ENCODE data around the gene C1QTNF6.
"Not testable (repeated sequence)": the region's sequence is repeated elsewhere in the genome, so short reads cannot be mapped to it uniquely, and the experiment has no call there.

Gene C1QTNF6

DNA sequence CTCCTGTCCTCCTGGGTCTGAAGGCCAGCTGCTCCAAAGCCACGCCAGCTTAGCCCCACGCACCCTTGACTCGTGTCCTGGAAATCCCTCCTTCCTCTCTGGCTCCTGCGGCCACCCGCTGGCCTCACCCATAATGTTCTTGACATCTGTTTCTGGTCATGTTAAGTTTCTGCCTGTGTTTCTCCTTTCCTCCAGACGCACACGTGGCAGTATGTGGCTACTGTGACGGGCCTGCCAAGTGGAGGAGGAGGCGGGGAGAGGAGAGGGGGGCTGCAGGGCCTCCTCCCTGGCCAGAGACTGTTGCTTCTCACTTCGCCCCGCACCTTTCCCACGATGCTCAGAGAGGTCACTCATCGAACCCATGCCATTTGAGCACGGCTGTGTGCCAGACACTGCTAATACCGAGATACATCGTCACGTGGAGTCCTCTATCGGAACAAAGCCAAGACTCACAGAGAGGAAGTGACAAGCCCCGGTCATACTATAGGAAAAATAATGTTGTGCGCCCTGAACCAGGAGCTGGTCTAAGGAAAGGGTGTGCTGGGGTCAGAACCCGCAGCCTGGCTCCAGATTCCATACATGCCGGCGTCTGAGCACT, 11.5 kb downstream of the C1QTNF6 start:
- DNase-seq (ENCODE audit: low read depth, low spot score): no peak

DNA sequence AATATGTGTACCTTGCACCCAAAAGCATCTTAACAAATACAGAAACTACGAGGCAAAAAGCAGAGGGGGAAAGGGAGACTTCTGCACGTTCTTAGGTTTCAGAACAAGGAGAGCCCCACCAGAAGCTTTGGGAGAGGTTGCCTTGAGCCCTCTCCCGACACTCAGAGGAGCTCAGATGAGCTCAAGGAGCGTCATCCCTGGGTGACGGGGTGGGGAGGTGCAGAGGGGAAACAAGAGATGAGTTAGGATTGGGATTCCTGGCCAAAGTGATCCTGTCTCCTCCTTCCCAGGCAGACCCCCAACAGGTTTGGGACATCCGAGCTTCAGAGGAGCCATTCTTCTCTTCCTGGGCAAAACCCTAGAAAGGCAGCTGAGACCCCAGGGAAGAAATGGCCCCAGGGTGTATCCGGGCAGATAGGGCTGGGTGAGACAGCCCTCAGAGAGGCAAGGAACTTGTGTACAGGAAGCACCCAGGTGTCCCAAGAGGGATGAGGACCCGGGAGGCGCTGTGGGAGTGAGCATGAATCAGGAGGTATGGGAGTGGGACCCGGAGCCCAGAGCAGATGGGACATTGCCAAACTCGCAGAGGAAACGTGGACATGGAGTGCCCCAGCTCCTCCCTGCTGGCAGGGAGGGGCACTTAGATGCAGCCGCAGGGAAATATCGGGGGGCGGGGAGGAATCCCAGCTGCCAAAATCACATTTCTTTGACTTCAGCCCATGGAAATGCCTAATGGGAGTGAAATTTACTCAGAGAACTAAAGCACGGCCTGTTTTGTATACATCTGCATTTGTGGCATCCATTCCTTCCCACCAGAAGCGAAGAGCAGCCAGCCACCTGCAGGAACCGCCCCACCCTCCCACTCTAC, 12.4 kb downstream of the C1QTNF6 start:
- DNase-seq (ENCODE audit: low read depth, low spot score): no peak

DNA sequence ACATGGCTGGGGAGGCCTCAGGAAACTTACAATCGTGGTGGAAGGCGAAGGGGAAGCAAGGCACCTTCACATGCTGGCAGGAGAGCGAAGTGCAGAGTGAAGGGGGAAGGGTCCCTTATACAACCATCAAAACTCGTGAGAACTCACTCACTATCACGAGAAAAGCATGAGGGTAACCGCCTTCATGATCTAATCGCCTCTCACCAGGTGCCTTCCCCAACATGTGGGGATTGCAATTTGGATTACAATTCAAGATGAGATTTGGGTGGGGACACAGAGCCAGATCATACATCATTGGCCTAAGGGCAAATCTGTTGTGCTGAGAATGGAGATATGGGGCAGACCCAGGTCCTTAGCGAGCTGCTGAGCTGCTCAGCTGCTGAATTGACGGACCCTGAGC, 13.1 kb downstream of the C1QTNF6 start:
- no peak for DNase-seq (ENCODE audit: low read depth, low spot score)

DNA sequence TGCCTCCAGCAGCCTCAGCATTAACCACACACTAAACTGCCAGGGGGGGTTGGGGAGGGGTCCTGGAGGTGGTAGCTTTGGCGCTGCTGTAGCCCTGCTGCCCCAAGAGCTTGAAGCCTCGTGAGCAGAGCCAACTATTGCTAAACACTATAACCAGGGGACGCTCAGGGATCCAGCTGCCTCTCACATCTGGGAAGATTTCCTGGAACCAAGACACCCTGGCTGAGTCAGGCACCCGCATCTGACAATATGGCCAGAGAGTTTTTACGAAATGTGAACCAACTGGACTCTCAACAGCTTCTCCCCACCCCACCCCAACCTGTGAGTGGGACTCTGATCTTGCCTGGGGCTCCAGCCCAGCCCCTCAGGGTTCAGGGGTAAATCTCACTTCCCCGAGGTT, 14.3 kb downstream of the C1QTNF6 start:
- no peak for DNase-seq (ENCODE audit: low read depth, low spot score)

GRCh38 chr22:37172266-37173245, 15.5 kb downstream of the C1QTNF6 start:
- no peak for DNase-seq (ENCODE audit: low read depth, low spot score)

- DNase-seq (ENCODE audit: low read depth, low spot score): no peak
Measured at GRCh38 chr22:37171662-37172061, 16.4 kb downstream of the C1QTNF6 start.

DNA sequence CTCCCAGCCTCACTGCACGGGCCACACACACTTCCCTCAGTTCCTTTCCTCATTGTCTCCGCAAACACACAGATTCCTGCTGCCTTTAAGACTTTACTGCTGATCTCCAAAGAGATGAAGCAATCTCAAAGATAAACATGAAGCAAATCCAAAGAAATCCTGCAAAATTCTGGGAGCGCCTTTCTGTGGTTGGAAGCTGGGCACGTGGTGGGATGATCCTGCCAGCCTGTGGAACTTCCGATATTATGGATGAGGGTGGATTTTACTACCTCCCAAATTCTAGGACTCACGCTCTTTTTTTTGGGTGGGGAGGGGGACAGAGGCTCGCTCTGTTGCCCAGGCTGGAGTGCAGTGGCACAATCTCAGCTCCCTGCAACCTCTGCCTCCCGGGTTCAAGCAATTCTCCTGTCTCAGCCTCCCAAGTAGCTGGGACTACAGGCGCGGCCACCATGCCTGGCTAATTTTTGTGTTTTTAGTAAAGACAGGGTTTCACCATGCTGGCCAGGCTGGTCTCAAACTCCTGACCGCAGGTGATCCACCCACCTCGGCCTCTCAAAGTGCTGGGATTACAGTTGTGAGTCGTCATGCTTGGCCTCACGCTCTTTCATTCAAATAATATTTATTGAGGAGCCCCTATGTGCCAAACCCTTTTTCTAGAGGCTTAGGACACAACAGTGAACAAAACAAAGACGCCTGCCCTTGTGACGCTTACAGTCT, 17.2 kb downstream of the C1QTNF6 start:
- not testable (repeated sequence) for DNase-seq (ENCODE audit: low read depth, low spot score)

DNA sequence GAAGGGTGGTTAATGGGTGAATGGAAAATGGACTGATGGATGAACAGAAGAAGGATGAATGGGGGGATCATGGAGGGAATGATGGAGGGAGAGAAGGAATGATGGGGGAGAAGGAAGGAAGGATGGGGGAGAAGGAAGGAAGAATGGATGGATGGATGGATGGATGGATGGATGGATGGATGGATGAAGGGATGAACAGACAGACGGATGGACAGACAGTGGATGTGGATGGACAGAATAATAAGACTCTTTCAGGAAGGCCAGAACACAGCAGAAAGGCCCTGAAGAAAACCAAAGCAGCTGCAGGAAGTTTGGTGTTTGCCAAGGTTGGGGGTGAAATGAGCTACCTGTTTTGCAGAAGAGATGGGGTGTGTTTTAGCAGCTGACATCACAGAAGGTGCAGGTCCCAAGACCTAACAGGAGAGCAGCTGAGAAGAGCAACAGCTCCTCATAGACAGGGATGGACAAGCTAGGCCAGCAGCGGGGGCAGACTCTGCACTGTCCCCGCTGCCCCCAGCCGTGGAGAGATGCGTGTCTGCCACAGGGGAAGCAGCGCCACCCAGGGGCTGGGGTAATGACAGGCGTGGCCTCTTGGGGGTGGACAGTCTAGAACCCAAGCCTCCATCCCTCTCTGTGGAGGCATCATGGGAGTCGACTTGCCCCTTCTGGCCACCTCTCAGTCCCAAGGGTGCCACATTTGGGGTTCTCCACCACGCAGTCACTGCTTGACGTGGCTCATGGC, 17.9 kb downstream of the C1QTNF6 start:
- DNase-seq (ENCODE audit: low read depth, low spot score): no peak

DNA sequence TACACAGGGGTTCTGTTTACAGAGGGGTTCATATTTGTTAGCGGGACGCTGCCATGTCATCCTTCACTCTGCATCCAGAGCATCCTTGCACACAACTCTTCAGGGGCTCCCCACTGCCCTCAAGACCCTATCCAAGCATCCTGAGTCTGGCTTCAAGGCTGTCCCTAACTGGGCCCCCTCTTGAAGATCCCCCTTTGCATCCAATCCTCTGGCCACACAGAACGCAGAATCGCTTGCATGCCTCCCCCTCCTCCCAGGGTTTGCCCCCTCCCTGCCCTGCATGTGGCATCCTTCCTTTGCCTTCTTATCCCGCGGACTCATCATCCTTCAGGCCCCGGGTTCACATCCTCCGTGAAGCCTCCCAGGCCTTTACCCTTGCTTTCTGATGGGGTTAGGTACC, 18.6 kb downstream of the C1QTNF6 start:
- no peak for DNase-seq (ENCODE audit: low read depth, low spot score)

GRCh38 chr22:37167981-37168647, 19.9 kb downstream of the C1QTNF6 start:
- DNase-seq (ENCODE audit: low read depth, low spot score): no peak

DNA sequence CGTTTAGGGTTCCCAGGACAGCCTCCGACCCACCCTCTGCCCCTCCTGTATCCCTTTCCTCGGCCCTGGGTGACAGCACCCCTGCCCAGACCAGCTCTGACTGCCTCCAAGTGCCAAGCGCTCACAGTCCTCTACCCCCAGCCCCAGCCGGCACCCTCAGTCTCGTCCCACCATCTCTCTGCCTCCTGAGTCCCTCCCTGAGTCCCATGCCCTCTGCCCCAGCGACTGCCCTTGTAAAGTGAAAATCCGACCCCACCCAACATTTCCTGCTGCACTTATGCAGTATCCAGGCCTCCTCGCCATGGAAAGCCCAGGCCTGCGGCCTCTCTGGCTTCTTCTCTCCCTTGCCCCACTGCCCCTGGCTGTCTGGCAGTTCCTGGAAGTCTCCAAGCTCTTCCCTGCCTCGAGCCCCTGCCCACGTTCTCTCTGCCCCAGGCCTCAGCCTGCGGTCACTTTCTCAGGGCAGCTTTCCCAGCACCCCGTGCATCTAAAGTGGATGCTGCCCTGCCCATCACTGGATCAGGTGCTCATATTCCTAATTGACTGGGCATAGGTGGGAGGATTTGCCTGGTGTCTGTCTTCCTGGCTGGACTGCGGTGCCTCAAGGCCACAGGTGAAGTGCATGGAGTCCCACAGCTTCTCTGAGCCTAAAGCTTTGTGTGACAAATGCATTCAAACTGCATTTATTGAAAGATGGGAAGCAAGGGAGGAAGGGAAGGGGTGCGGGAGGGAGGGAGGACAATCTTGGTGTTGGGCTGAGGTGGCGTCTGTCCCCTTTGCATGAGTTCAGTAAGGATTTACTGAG, 20.7 kb downstream of the C1QTNF6 start:
- DNase-seq (ENCODE audit: low read depth, low spot score): no peak

GRCh38 chr22:37166675-37167066, 21.4 kb downstream of the C1QTNF6 start:
- DNase-seq (ENCODE audit: low read depth, low spot score): no peak

DNA sequence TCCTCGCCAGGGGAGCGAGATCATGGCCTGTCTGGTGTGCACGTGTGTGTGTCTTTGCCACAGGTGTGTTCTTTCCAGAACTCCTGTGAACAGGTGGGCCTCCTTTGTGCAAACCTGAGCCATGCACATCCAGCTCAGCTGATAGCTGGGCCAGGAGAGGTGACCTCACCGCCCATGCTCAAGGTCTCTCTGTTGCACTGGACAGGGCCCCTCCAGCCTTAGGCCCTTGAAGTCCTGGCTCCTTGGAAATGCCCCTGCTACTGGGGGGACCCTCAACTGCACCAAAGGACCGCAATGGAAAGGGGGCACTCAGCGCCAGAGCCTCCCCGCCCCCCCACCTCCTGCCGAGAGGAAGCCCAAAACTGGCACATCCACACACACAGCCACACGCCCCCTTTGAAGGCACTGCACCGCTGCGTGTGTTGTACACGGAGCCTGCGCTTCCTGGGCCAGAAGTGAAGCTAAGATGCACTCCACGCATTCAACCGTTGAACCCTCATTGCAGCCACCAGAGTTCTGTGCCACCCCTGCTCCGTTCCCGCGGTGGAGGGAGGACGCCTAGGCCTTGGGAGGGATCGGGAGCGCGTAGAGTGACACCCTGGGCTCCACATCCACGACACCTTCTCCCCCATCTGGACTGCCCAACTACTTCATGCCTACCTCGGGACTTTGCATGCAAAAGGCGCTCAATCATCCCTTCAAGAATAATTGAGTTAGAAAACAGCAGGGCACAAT, 21.9 kb downstream of the C1QTNF6 start:
- no peak for DNase-seq (ENCODE audit: low read depth, low spot score)

DNA sequence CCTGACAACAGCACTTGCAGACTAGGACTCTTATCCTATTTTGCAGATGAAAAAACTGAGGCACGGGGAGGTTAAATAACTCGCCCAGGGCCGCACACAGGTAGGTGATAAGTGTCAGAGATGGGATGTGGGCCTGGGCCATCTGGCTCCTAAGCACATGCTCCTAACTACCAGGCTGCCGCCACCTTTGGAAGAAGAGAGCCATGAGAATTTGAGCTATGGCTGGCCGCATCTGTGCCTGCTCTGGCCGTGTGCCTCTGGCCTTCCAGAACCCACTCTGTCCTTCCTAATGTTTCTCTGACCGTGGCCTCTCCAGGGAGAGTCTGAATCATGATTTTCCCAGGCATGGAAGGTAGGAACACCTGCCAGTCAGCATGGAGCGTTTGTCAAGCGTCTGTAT, 23.0 kb downstream of the C1QTNF6 start:
- DNase-seq (ENCODE audit: low read depth, low spot score): no peak

DNA sequence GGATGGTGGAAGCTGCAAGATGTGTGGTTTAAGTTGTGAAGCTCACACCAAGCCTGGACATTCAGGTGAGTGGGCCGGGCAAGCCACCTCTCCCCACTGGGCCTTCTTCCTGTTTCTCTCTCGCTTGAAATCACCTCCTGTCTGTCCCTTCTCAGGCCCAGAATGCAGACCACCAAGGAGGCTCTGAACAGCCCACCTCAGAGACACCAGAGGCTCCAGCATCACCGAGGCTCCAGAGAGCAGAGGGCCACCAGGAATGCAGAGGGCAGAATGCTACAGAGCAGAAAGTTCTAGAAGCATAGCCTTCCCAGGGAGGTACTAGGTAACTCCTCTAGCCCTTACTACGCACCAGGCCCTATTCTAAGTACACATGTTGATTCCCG, 23.6 kb downstream of the C1QTNF6 start:
- no peak for DNase-seq (ENCODE audit: low read depth, low spot score)

DNA sequence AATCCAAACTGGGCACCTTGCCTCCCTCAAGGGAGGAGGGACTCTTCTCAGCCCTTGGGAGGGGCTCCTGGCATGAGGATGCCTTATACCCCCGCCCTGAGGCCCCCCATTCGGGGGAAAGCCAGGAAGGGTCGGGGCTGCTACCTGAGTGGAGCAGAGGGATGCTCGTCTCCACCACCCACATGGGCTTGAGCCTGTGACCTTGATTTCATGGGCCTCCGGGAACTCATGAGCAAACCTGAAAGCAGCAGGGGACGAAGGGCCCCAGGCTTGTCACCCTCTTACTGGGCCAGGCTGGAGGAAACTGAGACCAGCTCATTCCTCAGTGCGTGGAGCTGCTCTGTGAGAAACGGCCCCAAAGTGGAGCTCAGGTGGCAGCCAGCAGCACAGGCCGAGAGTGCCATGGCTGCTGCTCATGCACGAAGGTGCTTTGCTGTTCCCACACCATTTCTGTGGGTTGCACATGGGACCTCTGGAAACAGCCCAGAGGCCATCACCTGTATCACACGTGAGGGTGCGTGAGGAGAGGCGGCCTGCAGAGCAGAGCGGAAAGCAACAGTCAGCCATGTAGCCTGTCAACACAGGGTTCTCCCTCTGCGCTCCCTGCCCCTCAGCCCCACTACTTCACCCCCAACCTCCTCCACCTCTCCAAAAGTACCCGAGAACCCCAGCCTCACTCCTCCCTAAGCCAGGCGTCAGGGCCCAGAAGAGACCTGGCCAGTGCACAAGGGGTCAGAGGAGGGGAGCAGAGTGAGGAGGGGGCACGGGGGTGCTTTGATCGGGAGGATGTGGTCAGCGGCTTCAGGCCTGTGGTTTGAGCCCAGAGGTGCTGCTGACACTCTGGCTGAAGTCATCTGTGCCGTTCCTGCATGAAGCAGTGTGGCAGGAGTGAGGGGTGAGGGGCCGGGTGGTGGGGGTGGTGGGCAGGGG, 24.2 kb downstream of the C1QTNF6 start:
- no peak for DNase-seq (ENCODE audit: low read depth, low spot score)

DNA sequence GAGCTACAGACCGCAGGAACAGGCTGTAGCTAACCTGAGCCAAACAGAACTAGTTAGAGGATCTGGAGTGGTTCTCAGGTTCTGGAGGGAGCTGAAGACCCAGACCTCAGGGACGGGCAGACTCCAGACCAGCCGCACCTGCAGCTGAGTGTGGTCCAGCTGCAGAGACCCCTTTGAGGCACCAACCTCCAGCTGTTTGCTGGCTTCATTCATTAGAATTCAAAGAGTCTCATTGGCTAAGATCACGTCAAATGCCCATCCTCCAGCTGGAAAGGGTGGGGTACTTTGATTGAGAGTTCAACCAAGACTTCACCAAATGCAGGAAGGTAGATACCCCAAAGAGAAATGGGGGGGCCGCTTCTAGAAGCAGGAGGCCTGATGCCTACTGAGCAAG, 25.0 kb downstream of the C1QTNF6 start:
- DNase-seq (ENCODE audit: low read depth, low spot score): no peak

All from smooth muscle cell of the brain vasculature (primary cell).